ENCODE data around the gene COPG2. TPM values are rescaled to one million over a fixed set of nuclear protein-coding genes. Genes with fewer than 3 reads are reported as not detected.

The COPG2 gene
- total and polyA plus RNA-seq, 2 of the 13 experiments (the other 11 are each of a cell fraction or from before 2014, with no cell fraction given): 14.1 to 17.7 TPM

DNA sequence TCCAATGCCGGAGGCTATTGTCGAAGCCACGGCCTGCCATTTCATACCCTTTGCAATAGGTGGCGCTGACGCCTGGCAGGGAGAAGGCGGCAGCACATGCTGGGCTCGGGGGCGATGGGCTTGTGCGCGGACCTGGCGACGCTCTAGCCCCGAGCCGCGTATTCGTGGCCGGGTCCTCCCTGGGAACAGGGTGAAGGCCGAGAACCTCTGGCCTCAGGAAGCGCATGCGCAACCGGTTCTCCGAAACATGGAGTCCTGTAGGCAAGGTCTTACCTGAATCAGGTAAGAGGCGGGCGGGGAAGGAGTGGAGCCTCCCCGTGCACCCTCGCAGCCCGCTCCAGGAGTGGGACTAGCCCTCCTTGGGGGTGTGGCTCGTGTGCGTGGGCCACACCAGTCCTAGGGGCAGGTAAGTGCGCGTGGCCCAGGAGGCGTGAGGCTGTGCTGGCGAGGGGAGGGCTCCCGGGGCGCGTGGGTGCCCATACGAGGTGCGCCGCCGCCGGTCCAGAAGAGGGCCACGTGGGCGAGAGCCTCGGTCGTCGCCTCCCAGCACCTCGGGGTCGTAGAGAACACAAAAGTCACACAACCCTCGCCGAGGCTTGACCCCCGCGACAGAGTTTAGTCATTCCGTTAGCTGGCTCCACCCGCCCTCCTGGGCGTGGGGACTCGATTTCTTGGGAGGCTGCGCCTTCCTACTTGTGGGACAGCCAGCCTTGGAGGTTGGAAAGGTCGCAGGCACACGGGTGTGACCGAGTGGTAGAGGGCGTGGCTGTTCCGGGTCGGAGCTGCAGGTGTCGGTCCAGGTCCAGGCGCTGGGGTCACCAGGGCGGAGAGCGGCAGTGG, 182.2 kb downstream of the COPG2 start (continued):
- TF ChIP-seq, protein P1, sequence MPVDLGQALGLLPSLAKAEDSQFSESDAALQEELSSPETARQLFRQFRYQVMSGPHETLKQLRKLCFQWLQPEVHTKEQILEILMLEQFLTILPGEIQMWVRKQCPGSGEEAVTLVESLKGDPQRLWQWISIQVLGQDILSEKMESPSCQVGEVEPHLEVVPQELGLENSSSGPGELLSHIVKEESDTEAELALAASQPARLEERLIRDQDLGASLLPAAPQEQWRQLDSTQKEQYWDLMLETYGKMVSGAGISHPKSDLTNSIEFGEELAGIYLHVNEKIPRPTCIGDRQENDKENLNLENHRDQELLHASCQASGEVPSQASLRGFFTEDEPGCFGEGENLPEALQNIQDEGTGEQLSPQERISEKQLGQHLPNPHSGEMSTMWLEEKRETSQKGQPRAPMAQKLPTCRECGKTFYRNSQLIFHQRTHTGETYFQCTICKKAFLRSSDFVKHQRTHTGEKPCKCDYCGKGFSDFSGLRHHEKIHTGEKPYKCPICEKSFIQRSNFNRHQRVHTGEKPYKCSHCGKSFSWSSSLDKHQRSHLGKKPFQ (CRISPR knock-in tag; IDR thresholded peaks at IDR 0.05; ENCODE audit: insufficient replicate concordance): no peak
- TF ChIP-seq, protein P2, sequence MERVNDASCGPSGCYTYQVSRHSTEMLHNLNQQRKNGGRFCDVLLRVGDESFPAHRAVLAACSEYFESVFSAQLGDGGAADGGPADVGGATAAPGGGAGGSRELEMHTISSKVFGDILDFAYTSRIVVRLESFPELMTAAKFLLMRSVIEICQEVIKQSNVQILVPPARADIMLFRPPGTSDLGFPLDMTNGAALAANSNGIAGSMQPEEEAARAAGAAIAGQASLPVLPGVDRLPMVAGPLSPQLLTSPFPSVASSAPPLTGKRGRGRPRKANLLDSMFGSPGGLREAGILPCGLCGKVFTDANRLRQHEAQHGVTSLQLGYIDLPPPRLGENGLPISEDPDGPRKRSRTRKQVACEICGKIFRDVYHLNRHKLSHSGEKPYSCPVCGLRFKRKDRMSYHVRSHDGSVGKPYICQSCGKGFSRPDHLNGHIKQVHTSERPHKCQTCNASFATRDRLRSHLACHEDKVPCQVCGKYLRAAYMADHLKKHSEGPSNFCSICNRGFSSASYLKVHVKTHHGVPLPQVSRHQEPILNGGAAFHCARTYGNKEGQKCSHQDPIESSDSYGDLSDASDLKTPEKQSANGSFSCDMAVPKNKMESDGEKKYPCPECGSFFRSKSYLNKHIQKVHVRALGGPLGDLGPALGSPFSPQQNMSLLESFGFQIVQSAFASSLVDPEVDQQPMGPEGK (CRISPR knock-in tag; IDR thresholded peaks at IDR 0.05): peak; percentile 66
- peak; percentile 79 for TF ChIP-seq NAIF1 (CRISPR knock-in tag; IDR thresholded peaks at IDR 0.05; ENCODE audit: borderline replicate concordance)
- TF ChIP-seq KDM4B (CRISPR knock-in tag; IDR thresholded peaks at IDR 0.05): peak; percentile 68; the same call in 1 of the 2 replicates
- TF ChIP-seq SUZ12 (IDR thresholded peaks at IDR 0.05; ENCODE audit: low read depth, low read length): no peak
- TF ChIP-seq ZNF318 (CRISPR knock-in tag; IDR thresholded peaks at IDR 0.05): no peak
- no peak for TF ChIP-seq NFE2 (CRISPR knock-in tag; IDR thresholded peaks at IDR 0.05)
- peak; percentile 76 for TF ChIP-seq THRA (CRISPR knock-in tag; IDR thresholded peaks at IDR 0.05; ENCODE audit: borderline replicate concordance)
- TF ChIP-seq NFIC (IDR thresholded peaks at IDR 0.05; ENCODE audit: low read length): no peak
- TF ChIP-seq USF2 (IDR thresholded peaks at IDR 0.05; ENCODE audit: low read depth, low read length): no peak
- no peak for TF ChIP-seq USF2 (CRISPR knock-in tag; IDR thresholded peaks at IDR 0.05; ENCODE audit: borderline replicate concordance)
